Camera-type eye (tissue), 1 donor: ENCODE results near the gene VMAC. TPM values are rescaled to one million over a fixed set of nuclear protein-coding genes. Genes with fewer than 3 reads are reported as not detected.

Experiments
- total RNA-seq: library from RNA; depleted of rRNA; stranded (reverse); fragments of >200 nt; gene quantifications from one replicate; pipeline ENCODE4 v1.2.3, GENCODE V29; 2014

The VMAC gene
- 7.5 TPM for total RNA-seq

GRCh38 chr19:5904352-5905113 is at the start of gene VMAC:
Gene VMAC (plus strand): TSS chr19:5904872. CDS start chr19:5904891, 19 bp downstream.

GRCh38 chr19:5903624-5904351 is 884 bp upstream of the VMAC start, which contains the start of gene NDUFA11:
Gene NDUFA11 (minus strand): TSS chr19:5903790. CDS start chr19:5903708, 82 bp downstream.

GRCh38 chr19:5913739-5914357 is 9.2 kb downstream of the VMAC start, which contains the start of gene CAPS:
Gene CAPS (plus strand): TSS chr19:5914254. CDS start chr19:5914407, 153 bp downstream.

Other genes starting within 250 kb of the VMAC start
- 16.9 TPM for gene MICOS13, start 224.4 kb upstream of the VMAC start, total RNA-seq
- gene HSD11B1L, start 223.8 kb upstream of the VMAC start, total RNA-seq = 19.0 TPM
- gene RPL36, start 214.6 kb upstream of the VMAC start, total RNA-seq = 161 TPM
- gene LONP1, start 184.7 kb upstream of the VMAC start, total RNA-seq = 70.3 TPM
- gene CATSPERD, start 184.2 kb upstream of the VMAC start, total RNA-seq = not detected
- 0.38 TPM for gene PRR22, start 120.1 kb upstream of the VMAC start, total RNA-seq
- gene DUS3L, start 113.7 kb upstream of the VMAC start, total RNA-seq = 32.4 TPM
- gene NRTN, start 99.8 kb upstream of the VMAC start, total RNA-seq = 3.7 TPM
- 0.22 TPM for gene FUT6, start 65.2 kb upstream of the VMAC start, total RNA-seq
- gene FUT3, start 53.4 kb upstream of the VMAC start, total RNA-seq = 2.4 TPM
- gene FUT5, start 34.3 kb upstream of the VMAC start, total RNA-seq = not detected
- gene NDUFA11, start 1.1 kb upstream of the VMAC start, total RNA-seq = 76.9 TPM
- gene CAPS, start 9.4 kb downstream of the VMAC start, total RNA-seq = 11.2 TPM
- gene RANBP3, start 73.3 kb downstream of the VMAC start, total RNA-seq = 81.3 TPM
- 10.3 TPM for gene RFX2, start 205.6 kb downstream of the VMAC start, total RNA-seq
- 0.71 TPM for gene ACSBG2, start 230.8 kb downstream of the VMAC start, total RNA-seq